ENCODE results near the gene VCAM1.

DNA sequence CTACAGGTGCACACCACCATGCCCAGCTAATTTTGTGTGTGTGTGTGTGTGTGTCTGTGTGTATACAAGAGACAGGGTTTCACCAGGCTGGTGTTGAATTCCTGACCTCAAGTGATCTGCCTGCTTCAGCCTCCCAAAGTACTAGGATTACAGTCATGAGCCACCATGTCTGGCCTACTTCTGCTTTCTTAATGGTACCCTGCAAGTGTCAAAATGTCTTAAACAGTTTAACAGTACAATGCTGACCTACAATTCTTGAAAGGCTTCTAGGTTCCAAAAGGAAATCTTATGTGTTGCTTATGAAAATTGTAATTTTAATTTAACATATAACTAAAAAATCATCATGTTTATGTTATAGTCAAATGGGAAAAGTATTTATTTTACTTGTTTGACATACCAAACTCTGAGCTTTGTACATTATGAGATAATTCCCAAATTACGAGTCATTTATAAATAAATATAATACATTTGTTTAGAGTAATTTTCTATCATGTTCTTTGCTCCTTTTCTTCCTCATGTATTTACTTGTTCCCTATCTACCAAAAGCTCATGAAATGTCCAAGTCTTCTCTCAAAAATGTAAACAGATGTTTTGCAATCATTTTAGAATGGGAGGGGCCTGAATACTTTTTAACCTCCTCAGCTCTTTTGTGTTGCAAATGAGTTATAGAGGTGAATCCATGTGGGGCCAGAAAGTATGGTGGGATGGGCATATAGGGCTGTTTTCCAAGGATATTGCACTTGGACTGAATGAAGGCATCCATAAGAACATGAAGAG, 8.4 kb upstream of the VCAM1 start:
- TF ChIP-seq CEBPB (IDR thresholded peaks at IDR 0.05) (peak in 1 of 2 experiments; percentile 31; a peak in 1 of 4 replicates), RAD21 (conservative IDR thresholded peaks at IDR 0.05 in 1 of 2, IDR thresholded peaks at IDR 0.05 in 1 of 2) (no peak), CTCF (IDR thresholded peaks at IDR 0.05) (no peak), EP300 (IDR thresholded peaks at IDR 0.05) (no peak), NFE2L2 (conservative IDR thresholded peaks at IDR 0.05; ENCODE audit: low read length) (no peak), HDAC2 (IDR thresholded peaks at IDR 0.05) (no peak), RCOR1 (IDR thresholded peaks at IDR 0.05; ENCODE audit: low read depth, low read length) (no peak), POLR2A (IDR thresholded peaks at IDR 0.05; ENCODE audit: low read length) (no peak), JUN (IDR thresholded peaks at IDR 0.05) (no peak), TFCP2L1 (CRISPR knock-in tag; IDR thresholded peaks at IDR 0.05) (no peak), RNF2 (IDR thresholded peaks at IDR 0.05; ENCODE audit: borderline replicate concordance, low read depth) (no peak)
- TF ChIP-seq, protein P1, sequence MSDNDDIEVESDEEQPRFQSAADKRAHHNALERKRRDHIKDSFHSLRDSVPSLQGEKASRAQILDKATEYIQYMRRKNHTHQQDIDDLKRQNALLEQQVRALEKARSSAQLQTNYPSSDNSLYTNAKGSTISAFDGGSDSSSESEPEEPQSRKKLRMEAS (IDR thresholded peaks at IDR 0.05), result no peak
- TF ChIP-seq, protein P2, sequence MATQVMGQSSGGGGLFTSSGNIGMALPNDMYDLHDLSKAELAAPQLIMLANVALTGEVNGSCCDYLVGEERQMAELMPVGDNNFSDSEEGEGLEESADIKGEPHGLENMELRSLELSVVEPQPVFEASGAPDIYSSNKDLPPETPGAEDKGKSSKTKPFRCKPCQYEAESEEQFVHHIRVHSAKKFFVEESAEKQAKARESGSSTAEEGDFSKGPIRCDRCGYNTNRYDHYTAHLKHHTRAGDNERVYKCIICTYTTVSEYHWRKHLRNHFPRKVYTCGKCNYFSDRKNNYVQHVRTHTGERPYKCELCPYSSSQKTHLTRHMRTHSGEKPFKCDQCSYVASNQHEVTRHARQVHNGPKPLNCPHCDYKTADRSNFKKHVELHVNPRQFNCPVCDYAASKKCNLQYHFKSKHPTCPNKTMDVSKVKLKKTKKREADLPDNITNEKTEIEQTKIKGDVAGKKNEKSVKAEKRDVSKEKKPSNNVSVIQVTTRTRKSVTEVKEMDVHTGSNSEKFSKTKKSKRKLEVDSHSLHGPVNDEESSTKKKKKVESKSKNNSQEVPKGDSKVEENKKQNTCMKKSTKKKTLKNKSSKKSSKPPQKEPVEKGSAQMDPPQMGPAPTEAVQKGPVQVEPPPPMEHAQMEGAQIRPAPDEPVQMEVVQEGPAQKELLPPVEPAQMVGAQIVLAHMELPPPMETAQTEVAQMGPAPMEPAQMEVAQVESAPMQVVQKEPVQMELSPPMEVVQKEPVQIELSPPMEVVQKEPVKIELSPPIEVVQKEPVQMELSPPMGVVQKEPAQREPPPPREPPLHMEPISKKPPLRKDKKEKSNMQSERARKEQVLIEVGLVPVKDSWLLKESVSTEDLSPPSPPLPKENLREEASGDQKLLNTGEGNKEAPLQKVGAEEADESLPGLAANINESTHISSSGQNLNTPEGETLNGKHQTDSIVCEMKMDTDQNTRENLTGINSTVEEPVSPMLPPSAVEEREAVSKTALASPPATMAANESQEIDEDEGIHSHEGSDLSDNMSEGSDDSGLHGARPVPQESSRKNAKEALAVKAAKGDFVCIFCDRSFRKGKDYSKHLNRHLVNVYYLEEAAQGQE (IDR thresholded peaks at IDR 0.05), result no peak

All from A549 (cell line).